SK-N-MC (cell line): ENCODE measurements around the gene NSRP1.
"Not testable (repeated sequence)": the region's sequence is repeated elsewhere in the genome, so short reads cannot be mapped to it uniquely, and the experiment has no call there.

Experiments used
- EZH2 ChIP-seq: fragments of 200-600 bp; sonication (generic); IDR thresholded peaks from one replicate; pipeline ENCODE4 v1.6.1; 2017; ENCODE audit warnings: antibody characterized with exemption
- POLR2AphosphoS5 ChIP-seq: IDR thresholded peaks from 2 replicates; pipeline ENCODE4 v1.6.1; 2012; ENCODE audit warnings: mild to moderate bottlenecking, low read depth, low read length, borderline replicate concordance

DNA sequence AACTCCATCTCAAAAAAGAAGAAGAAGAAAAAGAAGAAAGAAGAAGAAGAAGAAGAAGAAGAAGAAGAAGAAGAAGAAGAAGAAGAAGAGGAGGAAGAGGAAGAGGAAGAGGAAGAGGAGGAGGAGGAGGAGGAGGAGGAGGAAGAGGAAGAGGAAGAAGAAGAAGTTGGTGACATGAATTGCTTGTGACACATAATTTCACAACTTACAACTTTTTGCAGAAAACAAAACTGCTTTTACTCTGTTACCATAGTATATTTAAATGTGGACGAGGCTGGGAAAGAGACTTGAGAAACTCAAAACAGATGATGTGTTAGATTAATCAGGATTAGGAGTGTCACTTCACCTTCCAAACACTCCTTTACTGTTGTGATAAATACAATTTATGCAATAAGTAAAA, 113.4 kb downstream of the NSRP1 start:
- TF ChIP-seq POLR2AphosphoS5, EZH2: not testable (repeated sequence)
